Measurements from ENCODE around the gene P2RY14. TPM values are rescaled to one million over a fixed set of nuclear protein-coding genes. Genes with fewer than 3 reads are reported as not detected.

The P2RY14 gene
- polyA plus RNA-seq, 1 experiment, result not detected

- CTCF ChIA-PET, result interaction anchor here (0.6 to 6.3 kb wide), 30 partner anchors 10 to 555 kb away, joined by 3 to 182 read pairs (median 5); no protein-coding TSS in a partner anchor
- H3K27ac ChIP-seq (ENCODE audit: low read depth, low read length), result peak overlapping the region; percentile 84
- POLR2A ChIA-PET, result no interaction called here
These were observed 3.5 kb upstream of the P2RY14 start for GRCh38 chr3:151281671-151282324.

GRCh38 chr3:151276687-151277042, 1.7 kb downstream of the P2RY14 start:
- H3K27me3 ChIP-seq (ENCODE audit: control insufficient read depth, insufficient read depth, low read length), result no peaks in the 10 kb centered on the region
- no peak overlapping the region for H3K4me3 ChIP-seq (ENCODE audit: low read depth, low read length)
- POLR2A ChIA-PET, result no interaction called here
- TF ChIP-seq CTCF (IDR thresholded peaks at IDR 0.05; ENCODE audit: low read depth, low read length), result no peak
- H3K27ac ChIP-seq (ENCODE audit: low read depth, low read length), result no peak overlapping the region
- no peak for DNase-seq (ENCODE audit: low read depth, low spot score)
- no peaks in the 10 kb centered on the region for H3K9me3 ChIP-seq (ENCODE audit: control insufficient read depth, insufficient read depth, low read length)
- CTCF ChIA-PET, result no interaction called here

More at GRCh38 chr3:151281671-151282324, 3.5 kb upstream of the P2RY14 start:
- Histone ChIP-seq H3K27me3 (ENCODE audit: control insufficient read depth, insufficient read depth, low read length) (no peaks in the 10 kb centered on the region), H3K9me3 (ENCODE audit: control insufficient read depth, insufficient read depth, low read length) (no peaks in the 10 kb centered on the region), H3K4me3 (ENCODE audit: low read depth, low read length) (no peak overlapping the region)
- peak; percentile 66 for DNase-seq (ENCODE audit: low read depth, low spot score)
- TF ChIP-seq CTCF (IDR thresholded peaks at IDR 0.05; ENCODE audit: low read depth, low read length), result no peak

- DNase-seq (ENCODE audit: low read depth, low spot score), result no peak
- no peak for TF ChIP-seq CTCF (IDR thresholded peaks at IDR 0.05; ENCODE audit: low read depth, low read length)
- Histone ChIP-seq H3K27ac (ENCODE audit: low read depth, low read length) (no peak overlapping the region), H3K9me3 (ENCODE audit: control insufficient read depth, insufficient read depth, low read length) (no peaks in the 10 kb centered on the region), H3K27me3 (ENCODE audit: control insufficient read depth, insufficient read depth, low read length) (no peaks in the 10 kb centered on the region), H3K4me3 (ENCODE audit: low read depth, low read length) (no peak overlapping the region)
- ChIA-PET POLR2A (no interaction called here), CTCF (interaction anchor here (1.1 to 2.2 kb wide), 2 partner anchors 49 to 108 kb away, joined by 5 to 8 read pairs; no protein-coding TSS in a partner anchor)
These were observed 2.2 kb downstream of the P2RY14 start for GRCh38 chr3:151276038-151276686.

GRCh38 chr3:151275091-151275490, 3.3 kb downstream of the P2RY14 start:
- no peak for DNase-seq (ENCODE audit: low read depth, low spot score)
- Histone ChIP-seq H3K9me3 (ENCODE audit: control insufficient read depth, insufficient read depth, low read length) (no peaks in the 10 kb centered on the region), H3K27ac (ENCODE audit: low read depth, low read length) (no peak overlapping the region), H3K27me3 (ENCODE audit: control insufficient read depth, insufficient read depth, low read length) (no peaks in the 10 kb centered on the region), H3K4me3 (ENCODE audit: low read depth, low read length) (no peak overlapping the region)
- ChIA-PET POLR2A (no interaction called here), CTCF (interaction anchor here (1.1 to 2.2 kb wide), 2 partner anchors 47 to 107 kb away, joined by 5 to 8 read pairs; no protein-coding TSS in a partner anchor)
- TF ChIP-seq CTCF (IDR thresholded peaks at IDR 0.05; ENCODE audit: low read depth, low read length), result no peak

GRCh38 chr3:151269631-151270030, 8.7 kb downstream of the P2RY14 start:
- Histone ChIP-seq H3K4me3 (ENCODE audit: low read depth, low read length) (no peak overlapping the region), H3K9me3 (ENCODE audit: control insufficient read depth, insufficient read depth, low read length) (no peaks in the 10 kb centered on the region), H3K27me3 (ENCODE audit: control insufficient read depth, insufficient read depth, low read length) (no peaks in the 10 kb centered on the region), H3K27ac (ENCODE audit: low read depth, low read length) (no peak overlapping the region)
- no peak for DNase-seq (ENCODE audit: low read depth, low spot score)
- CTCF ChIA-PET, result interaction anchor here (1.0 to 1.1 kb wide), 2 partner anchors 13 to 42 kb away, joined by 3 to 4 read pairs; no protein-coding TSS in a partner anchor
- POLR2A ChIA-PET, result no interaction called here
- no peak for TF ChIP-seq CTCF (IDR thresholded peaks at IDR 0.05; ENCODE audit: low read depth, low read length)

Measured in AG04450 (cell line).